Transverse colon (tissue), 4 donors: Measurements from ENCODE around the gene BBS1. TPM values are rescaled to one million over a fixed set of nuclear protein-coding genes. Genes with fewer than 3 reads are reported as not detected.

Experiments
- DNase-seq: peaks from one replicate; pipeline ENCODE4 v3.0.0-alpha.2; 2019
- H3K27ac ChIP-seq, 4 donors: fragments of 200-600 bp; sonication (generic); 2 replicates each; pipeline ENCODE4 v1.5.1; 2016 to 2018; ENCODE audit warnings: inconsistent platforms in 4 of 4
- H3K27me3 ChIP-seq: fragments of 200-600 bp; sonication (generic); 2 replicates; pipeline ENCODE4 v1.5.1; 2017; ENCODE audit warnings: inconsistent platforms
- H3K36me3 ChIP-seq, 4 donors: fragments of 200-600 bp; sonication (generic); 2 replicates each; pipeline ENCODE4 v1.5.1; 2017 to 2019; ENCODE audit warnings: inconsistent platforms in 4 of 4
- H3K4me1 ChIP-seq, 4 donors: fragments of 200-600 bp; sonication (generic); 2 replicates each; pipeline ENCODE4 v1.5.1; 2017 to 2020; ENCODE audit warnings: inconsistent platforms in 4 of 4
- H3K4me3 ChIP-seq, 4 donors: fragments of 200-600 bp; sonication (generic); 1 replicate in 1 of 4; 2 replicates in 3 of 4; pipeline versions ENCODE4 v1.5.1 to v1.6.1; 2017 to 2019; ENCODE audit warnings: inconsistent platforms in 4 of 4
- H3K9me3 ChIP-seq, 2 donors: fragments of 200-600 bp; sonication (generic); 2 replicates each; pipeline ENCODE4 v1.5.1; 2017 to 2019; ENCODE audit warnings: inconsistent platforms in 2 of 2
- EP300 ChIP-seq: sonication (generic); formaldehyde crosslinking; IDR thresholded peaks from one replicate; pipeline ENCODE4 v1.6.1; 2017; ENCODE audit warnings: antibody characterized with exemption, low read depth
- POLR2A ChIP-seq: fragments of 450-650 bp; IDR thresholded peaks from one replicate; pipeline ENCODE4 v1.6.1; 2016; ENCODE audit warnings: antibody characterized with exemption, mild to moderate bottlenecking, moderate library complexity
- POLR2AphosphoS5 ChIP-seq, 3 donors: sonication (generic); formaldehyde crosslinking; IDR thresholded peaks; one replicate each; pipeline ENCODE4 v1.6.1; 2016; ENCODE audit warnings: antibody characterized with exemption in 3 of 3
- WGBS, 2 donors: methylation state at CpG; one replicate each; pipeline ENCODE4 v1.1.5; 2018; ENCODE audit warnings: low coverage in 1 of 2; 5-methylcytosine and 5-hydroxymethylcytosine counted together
- in situ Hi-C, 4 donors: fragments of 200-750 bp; cut with MboI; loops; one replicate each; pipeline versions ENCODE4 v1.15.0 to v1.15.1; 2017; ENCODE audit warnings: low sequenced_read_pairs in 3 of 4, low pct_ligation_motif_present in 1 of 4, low pct_unique_long_range_greater_than_20kb in 1 of 4
- intact Hi-C: fragments of 100-400 bp; cut with DNase I; formaldehyde crosslinking; loops from one replicate; pipeline ENCODE4 v1.15.1; 2023; ENCODE audit warnings: low total_unique reads
- total RNA-seq, 4 donors: library from RNA; depleted of rRNA; stranded (reverse); fragments of >200 nt; gene quantifications; one replicate each; pipeline ENCODE4 v1.1.0, GENCODE V29; 2016
- TF ChIP-seq, protein P1 (sequence below), 5 experiments: fragments of 200-600 bp in 3 of 5; fragments of 450-650 bp in 2 of 5; sonication (generic) in 3 of 5; IDR thresholded peaks; 1 replicate in 2 of 5; 2 replicates in 3 of 5; pipeline ENCODE4 v1.5.1; 2016 to 2017; ENCODE audit warnings: antibody characterized with exemption in 5 of 5, inconsistent platforms in 3 of 5, mild to moderate bottlenecking in 2 of 5, moderate library complexity in 1 of 5

The BBS1 gene
- total RNA-seq, 4 donors from 2014 or later: 33.3 to 146 (median 56.0) TPM

DNA sequence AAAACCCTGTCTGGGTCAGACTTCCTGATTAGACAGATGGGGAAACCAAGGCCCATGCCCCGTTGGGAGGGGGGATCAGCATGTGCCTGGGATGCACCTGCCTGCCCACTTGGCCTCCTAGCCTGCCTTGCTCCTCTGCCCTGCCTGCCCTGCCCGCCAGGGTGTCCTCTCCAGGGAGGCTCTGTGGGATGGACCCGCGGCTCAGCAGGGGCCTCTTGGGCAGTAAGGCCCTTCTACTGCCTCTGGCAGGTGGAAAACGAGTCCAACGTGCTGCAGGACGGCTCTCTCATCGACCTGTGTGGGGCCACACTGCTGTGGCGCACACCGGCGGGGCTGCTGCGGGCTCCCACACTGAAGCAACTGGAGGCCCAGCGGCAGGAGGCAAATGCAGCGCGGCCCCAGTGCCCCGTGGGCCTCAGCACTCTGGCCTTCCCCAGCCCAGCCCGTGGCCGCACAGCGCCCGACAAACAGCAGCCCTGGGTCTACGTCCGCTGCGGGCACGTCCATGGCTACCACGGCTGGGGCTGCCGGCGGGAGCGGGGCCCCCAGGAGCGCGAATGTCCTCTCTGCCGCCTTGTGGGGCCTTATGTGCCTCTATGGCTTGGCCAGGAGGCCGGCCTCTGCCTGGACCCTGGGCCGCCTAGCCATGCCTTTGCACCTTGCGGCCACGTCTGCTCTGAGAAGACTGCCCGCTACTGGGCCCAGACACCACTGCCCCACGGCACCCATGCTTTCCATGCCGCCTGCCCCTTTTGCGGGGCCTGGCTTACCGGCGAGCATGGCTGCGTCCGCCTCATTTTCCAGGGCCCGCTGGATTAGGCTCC is 34.9 kb upstream of the BBS1 start:
- Histone ChIP-seq H3K27me3 (no peaks in the 10 kb centered on the region), H3K9me3 (no peaks in the 10 kb centered on the region), H3K27ac (no peak overlapping the region), H3K4me3 (no peak overlapping the region), H3K4me1 (peaks cover 0 to 10% (median 7%) of the 10 kb centered on the region in 4 donors), H3K36me3 (no peaks in the 10 kb centered on the region)
- 89% methylated on average over 21 of the region's 44 CpGs; no CpG with 5 or more reads in 1 of the 2 donors for WGBS, 2 donors
- TF ChIP-seq EP300 (no peak), POLR2AphosphoS5 (IDR thresholded peaks at IDR 0.05) (no peak), POLR2A (no peak)
- TF ChIP-seq, protein P1, sequence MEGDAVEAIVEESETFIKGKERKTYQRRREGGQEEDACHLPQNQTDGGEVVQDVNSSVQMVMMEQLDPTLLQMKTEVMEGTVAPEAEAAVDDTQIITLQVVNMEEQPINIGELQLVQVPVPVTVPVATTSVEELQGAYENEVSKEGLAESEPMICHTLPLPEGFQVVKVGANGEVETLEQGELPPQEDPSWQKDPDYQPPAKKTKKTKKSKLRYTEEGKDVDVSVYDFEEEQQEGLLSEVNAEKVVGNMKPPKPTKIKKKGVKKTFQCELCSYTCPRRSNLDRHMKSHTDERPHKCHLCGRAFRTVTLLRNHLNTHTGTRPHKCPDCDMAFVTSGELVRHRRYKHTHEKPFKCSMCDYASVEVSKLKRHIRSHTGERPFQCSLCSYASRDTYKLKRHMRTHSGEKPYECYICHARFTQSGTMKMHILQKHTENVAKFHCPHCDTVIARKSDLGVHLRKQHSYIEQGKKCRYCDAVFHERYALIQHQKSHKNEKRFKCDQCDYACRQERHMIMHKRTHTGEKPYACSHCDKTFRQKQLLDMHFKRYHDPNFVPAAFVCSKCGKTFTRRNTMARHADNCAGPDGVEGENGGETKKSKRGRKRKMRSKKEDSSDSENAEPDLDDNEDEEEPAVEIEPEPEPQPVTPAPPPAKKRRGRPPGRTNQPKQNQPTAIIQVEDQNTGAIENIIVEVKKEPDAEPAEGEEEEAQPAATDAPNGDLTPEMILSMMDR (IDR thresholded peaks at IDR 0.05): no peak
- DNase-seq: no peak
- intact Hi-C loops: no loop called here
- in situ Hi-C loops: no loop called here

GRCh38 chr11:66476173-66476840 is 34.1 kb upstream of the BBS1 start:
- in situ Hi-C loops (no loop called here), intact Hi-C loops (no loop called here)
- H3K27me3 ChIP-seq: no peaks in the 10 kb centered on the region
- H3K27ac ChIP-seq: no peak overlapping the region
- WGBS, 2 donors: 60 to 88% methylated on average over 1 to 10 of the region's 10 CpGs
- no peaks in the 10 kb centered on the region for H3K36me3 ChIP-seq
- H3K9me3 ChIP-seq: no peaks in the 10 kb centered on the region
- no peak for DNase-seq
- H3K4me1 ChIP-seq: peaks cover 0 to 18% (median 14%) of the 10 kb centered on the region in 4 donors
- H3K4me3 ChIP-seq: no peak overlapping the region
- TF ChIP-seq, protein P1 (IDR thresholded peaks at IDR 0.05): no peak
- TF ChIP-seq POLR2A: no peak
- no peak for TF ChIP-seq POLR2AphosphoS5 (IDR thresholded peaks at IDR 0.05)
- TF ChIP-seq EP300: no peak

- in situ Hi-C loops: no loop called here
- TF ChIP-seq POLR2AphosphoS5 (IDR thresholded peaks at IDR 0.05) (no peak), POLR2A (no peak), EP300 (no peak)
- TF ChIP-seq, protein P1 (IDR thresholded peaks at IDR 0.05): no peak
- no peak for DNase-seq
- Histone ChIP-seq H3K27me3 (no peaks in the 10 kb centered on the region), H3K27ac (no peak overlapping the region), H3K36me3 (no peaks in the 10 kb centered on the region), H3K4me3 (no peak overlapping the region), H3K4me1 (peaks cover 0 to 18% (median 15%) of the 10 kb centered on the region in 4 donors), H3K9me3 (no peaks in the 10 kb centered on the region)
- WGBS, 2 donors: 68 to 70% methylated on average over 2 to 9 of the region's 9 CpGs
- intact Hi-C loops: no loop called here
These were observed 33.6 kb upstream of the BBS1 start for GRCh38 chr11:66476841-66477251.
